GM23248 (cell line): ENCODE results near the gene SPTBN5. TPM values are rescaled to one million over a fixed set of nuclear protein-coding genes. Genes with fewer than 3 reads are reported as not detected.

Experiments
- DNase-seq: peaks from one replicate; pipeline ENCODE4 v3.0.0-alpha.2; 2015
- H2AFZ ChIP-seq: fragments of 200-600 bp; sonication (generic); 2 replicates; pipeline ENCODE4 v1.6.1; 2016; ENCODE audit warnings: antibody characterized with exemption
- H3F3A ChIP-seq: fragments of 200-600 bp; sonication (generic); 2 replicates; pipeline ENCODE4 v1.6.1; 2016; ENCODE audit warnings: mild to moderate bottlenecking, antibody characterized with exemption, mixed run types; ENCODE audit not compliant: insufficient read depth
- H3K27ac ChIP-seq: fragments of 200-600 bp; sonication (generic); 2 replicates; pipeline ENCODE4 v1.5.1; 2016; ENCODE audit warnings: mild to moderate bottlenecking
- H3K27me3 ChIP-seq: fragments of 200-600 bp; sonication (generic); replicated peaks from 2 replicates; pipeline ENCODE4 v1.6.1; 2016; ENCODE audit warnings: mild to moderate bottlenecking; ENCODE audit not compliant: insufficient read depth
- H3K36me3 ChIP-seq: fragments of 200-600 bp; sonication (generic); 2 replicates; pipeline ENCODE4 v1.6.1; 2016; ENCODE audit warnings: low read depth, mild to moderate bottlenecking
- H3K4me1 ChIP-seq: fragments of 200-600 bp; sonication (generic); 2 replicates; pipeline ENCODE4 v1.6.1; 2016; ENCODE audit warnings: mild to moderate bottlenecking; ENCODE audit not compliant: insufficient read depth
- H3K4me2 ChIP-seq: fragments of 200-600 bp; sonication (generic); one replicate; pipeline ENCODE4 v1.6.1; 2016; ENCODE audit warnings: mild to moderate bottlenecking; ENCODE audit not compliant: unreplicated experiment
- H3K4me3 ChIP-seq: fragments of 200-600 bp; sonication (generic); 2 replicates; pipeline ENCODE4 v1.5.1; 2016; ENCODE audit warnings: mild to moderate bottlenecking
- H3K79me2 ChIP-seq: fragments of 200-600 bp; sonication (generic); 2 replicates; pipeline ENCODE4 v1.6.1; 2016; ENCODE audit warnings: mild to moderate bottlenecking; ENCODE audit not compliant: insufficient read depth
- H3K9ac ChIP-seq: fragments of 200-600 bp; sonication (generic); 2 replicates; pipeline ENCODE4 v1.6.1; 2016; ENCODE audit warnings: mild to moderate bottlenecking
- H3K9me2 ChIP-seq: fragments of 200-600 bp; sonication (generic); 2 replicates; pipeline ENCODE4 v1.6.1; 2016; ENCODE audit warnings: mixed run types, mild to moderate bottlenecking, moderate library complexity; ENCODE audit not compliant: insufficient read depth
- H3K9me3 ChIP-seq: fragments of 200-600 bp; sonication (generic); one replicate; pipeline ENCODE4 v1.6.1; 2017; ENCODE audit warnings: low read depth
- H4K20me1 ChIP-seq: fragments of 200-600 bp; sonication (generic); 2 replicates; pipeline ENCODE4 v1.6.0; 2016; ENCODE audit not compliant: insufficient read depth
- EZH2 ChIP-seq: fragments of 200-600 bp; sonication (generic); IDR thresholded peaks from 2 replicates; pipeline ENCODE4 v1.6.1; 2018; ENCODE audit warnings: antibody characterized with exemption, mild to moderate bottlenecking; ENCODE audit not compliant: insufficient read depth, poor library complexity, severe bottlenecking
- EZH2phosphoT487 ChIP-seq: fragments of 200-600 bp; sonication (generic); IDR thresholded peaks from 2 replicates; pipeline ENCODE4 v1.6.1; 2018; ENCODE audit warnings: antibody characterized with exemption, moderate library complexity, mild to moderate bottlenecking, low read depth; ENCODE audit not compliant: insufficient read depth
- WGBS, 2 experiments: methylation state at CpG; one replicate each; pipeline ENCODE4 v1.1.6; 2015 to 2017; ENCODE audit warnings: low lambda C conversion rate in 2 of 2, low coverage in 1 of 2; ENCODE audit errors: missing lambda C conversion rate in 2 of 2; 5-methylcytosine and 5-hydroxymethylcytosine counted together
- in situ Hi-C: fragments of 300-500 bp; cut with MboI; formaldehyde crosslinking; loops from 2 replicates; pipeline ENCODE4 v1.15.0; 2020
- polyA plus RNA-seq: library from polyadenylated mRNA; unstranded; fragments of >200 nt; fragmentation: Nextera tagmentation; extraction: Ambion mirVana; gene quantifications from 2 replicates; pipeline ENCODE4 v1.2.1, GENCODE V29; 2016
- total RNA-seq: library from RNA; depleted of rRNA; stranded (reverse); fragments of >200 nt; shearing (Covaris generic); gene quantifications from 2 replicates; pipeline ENCODE4 v1.2.3, GENCODE V29; 2014

SPTBN5 gene
- total and polyA plus RNA-seq, 2 experiments from 2014 or later: 0.03 to 0.11 TPM

- Histone ChIP-seq H3K27me3 (no peaks in the 10 kb centered on the region), H3K9me2 (no peaks in the 10 kb centered on the region), H3K79me2 (peaks cover 17% of the 10 kb centered on the region; the same call in 1 of the 2 replicates), H3K36me3 (0 out of 2 replicates have a peak, but pooled peaks cover 3% of the 10 kb centered on the region), H3K27ac (no peak overlapping the region), H3K9ac (peak overlapping the region; percentile 41; the same call in 1 of the 2 replicates), H4K20me1 (no peaks in the 10 kb centered on the region), H3F3A (peaks cover 26% of the 10 kb centered on the region), H3K4me3 (no peak overlapping the region), H3K4me2 (no peak overlapping the region), H3K9me3 (no peaks in the 10 kb centered on the region), H3K4me1 (peaks cover 36% of the 10 kb centered on the region), H2AFZ (no peak overlapping the region)
- WGBS, 2 experiments: 60 to 66% methylated on average over 16 of the region's 16 CpGs
- in situ Hi-C loops: no loop called here
- DNase-seq: no peak
- TF ChIP-seq EZH2 (no peak), EZH2phosphoT487 (no peak)
Measured at GRCh38 chr15:41928637-41929620, 35.1 kb upstream of the SPTBN5 start.

GRCh38 chr15:41928100-41928499 is 34.2 kb upstream of the SPTBN5 start:
- TF ChIP-seq EZH2phosphoT487: no peak
- 88 to 93% methylated on average over 6 of the region's 6 CpGs for WGBS, 2 experiments
- H2AFZ ChIP-seq: no peak overlapping the region
- no peak overlapping the region for H3K4me3 ChIP-seq
- H3K27me3 ChIP-seq: no peaks in the 10 kb centered on the region
- no peak for DNase-seq
- H3K4me1 ChIP-seq: peaks cover 30% of the 10 kb centered on the region
- 0 out of 2 replicates have a peak, but pooled peaks cover 3% of the 10 kb centered on the region for H3K36me3 ChIP-seq
- H3K4me2 ChIP-seq: no peak overlapping the region
- no peaks in the 10 kb centered on the region for H3K9me2 ChIP-seq
- no peak overlapping the region for H3K9ac ChIP-seq
- H3F3A ChIP-seq: peaks cover 26% of the 10 kb centered on the region
- no peak overlapping the region for H3K27ac ChIP-seq
- no peaks in the 10 kb centered on the region for H4K20me1 ChIP-seq
- in situ Hi-C loops: no loop called here
- H3K9me3 ChIP-seq: no peaks in the 10 kb centered on the region
- peaks cover 10% of the 10 kb centered on the region; the same call in 1 of the 2 replicates for H3K79me2 ChIP-seq

GRCh38 chr15:41927536-41927935 is 33.7 kb upstream of the SPTBN5 start:
- H3K79me2 ChIP-seq: 0 out of 2 replicates have a peak, but pooled peaks cover 4% of the 10 kb centered on the region
- no peaks in the 10 kb centered on the region for H3K9me3 ChIP-seq
- no peak for DNase-seq
- H3K27ac ChIP-seq: no peak overlapping the region
- TF ChIP-seq EZH2: no peak
- TF ChIP-seq EZH2phosphoT487: no peak
- 0 out of 2 replicates have a peak, but pooled peaks cover 3% of the 10 kb centered on the region for H3K36me3 ChIP-seq
- H3K4me3 ChIP-seq: no peak overlapping the region
- H3K9me2 ChIP-seq: no peaks in the 10 kb centered on the region
- no peak overlapping the region for H3K4me2 ChIP-seq
- peaks cover 30% of the 10 kb centered on the region for H3K4me1 ChIP-seq
- no peaks in the 10 kb centered on the region for H4K20me1 ChIP-seq
- no peak overlapping the region for H3K9ac ChIP-seq
- WGBS, 2 experiments: 99 to 100% methylated on average over 3 of the region's 3 CpGs
- H2AFZ ChIP-seq: no peak overlapping the region
- in situ Hi-C loops: no loop called here
- H3F3A ChIP-seq: peaks cover 26% of the 10 kb centered on the region
- H3K27me3 ChIP-seq: no peaks in the 10 kb centered on the region

GRCh38 chr15:41926185-41927056 is 32.6 kb upstream of the SPTBN5 start:
- Histone ChIP-seq H3K9me2 (no peaks in the 10 kb centered on the region), H3K27me3 (no peaks in the 10 kb centered on the region), H3K27ac (no peak overlapping the region), H3F3A (peaks cover 25% of the 10 kb centered on the region), H3K4me3 (no peak overlapping the region), H3K4me1 (peaks cover 30% of the 10 kb centered on the region), H3K79me2 (no peaks in the 10 kb centered on the region), H3K36me3 (no peaks in the 10 kb centered on the region), H2AFZ (no peak overlapping the region), H4K20me1 (no peaks in the 10 kb centered on the region), H3K9me3 (no peaks in the 10 kb centered on the region), H3K4me2 (no peak overlapping the region), H3K9ac (no peak overlapping the region)
- in situ Hi-C loops: no loop called here
- no peak for TF ChIP-seq EZH2
- TF ChIP-seq EZH2phosphoT487: no peak
- 55 to 58% methylated on average over 10 of the region's 10 CpGs for WGBS, 2 experiments
- peak; percentile 65 for DNase-seq
